Panc1 (cell line): ENCODE measurements around the gene TTC3. TPM values are rescaled to one million over a fixed set of nuclear protein-coding genes. Genes with fewer than 3 reads are reported as not detected.

Experiments used
- ATAC-seq: fragments of 200-7000 bp; cut with Tn5 transposase; 2 replicates; pipeline ENCODE4 v1.9.1; 2020; ENCODE audit warnings: mild to moderate bottlenecking, moderate library complexity
- BruUV-seq: library from RNA; stranded (reverse); fragments of 400-500 nt; replicated peaks from 2 replicates; lab custom pipeline; 2021; lab: Mats Ljungman, UMichigan
- CTCF ChIA-PET: fragments of 300-600 bp; sonication (Branson Sonifier 250); formaldehyde crosslinking; loops from one replicate; lab custom pipeline; 2022; ENCODE audit warnings: antibody characterized with exemption; lab: Charles Lee
- POLR2A ChIA-PET: fragments of 300-600 bp; sonication (Branson Sonifier 250); formaldehyde crosslinking; loops from one replicate; lab custom pipeline; 2022; ENCODE audit warnings: antibody characterized with exemption; lab: Charles Lee
- DNase-seq: peaks from one replicate; pipeline ENCODE4 v3.0.0-alpha.2; 2010; ENCODE audit warnings: low read depth, low spot score
- H3K27ac ChIP-seq: 2 replicates; pipeline ENCODE4 v1.5.1; 2011; ENCODE audit warnings: mild to moderate bottlenecking, low read length, inconsistent platforms
- H3K27me3 ChIP-seq: fragments of 200-500 bp; sonication (Bioruptor generic); 2 replicates; pipeline ENCODE4 v1.6.0; 2014; ENCODE audit warnings: low read length, inconsistent platforms; ENCODE audit not compliant: control insufficient read depth, insufficient read depth
- H3K36me3 ChIP-seq: fragments of 200-500 bp; sonication (Bioruptor generic); 2 replicates; pipeline ENCODE4 v1.5.1; 2014; ENCODE audit warnings: inconsistent platforms, mild to moderate bottlenecking, low read length, moderate library complexity; ENCODE audit not compliant: control insufficient read depth, insufficient read depth
- H3K4me1 ChIP-seq: 2 replicates; pipeline ENCODE4 v1.5.1; 2011; ENCODE audit warnings: inconsistent platforms, mild to moderate bottlenecking, low read length, moderate library complexity; ENCODE audit not compliant: control insufficient read depth, insufficient read depth
- H3K4me3 ChIP-seq, 2 experiments: 2 replicates each; pipeline ENCODE4 v1.5.1; 2011 to 2012; ENCODE audit warnings: low read depth in 2 of 2, low read length in 2 of 2, mild to moderate bottlenecking in 2 of 2, inconsistent platforms in 1 of 2, moderate library complexity in 1 of 2
- H3K9me3 ChIP-seq: fragments of 200-500 bp; sonication (Bioruptor generic); 2 replicates; pipeline ENCODE4 v1.5.1; 2014; ENCODE audit warnings: low read depth, mild to moderate bottlenecking, inconsistent platforms, low read length, moderate library complexity; ENCODE audit not compliant: control insufficient read depth, insufficient read depth
- POLR2AphosphoS5 ChIP-seq: IDR thresholded peaks from 2 replicates; pipeline ENCODE4 v1.6.1; 2012; ENCODE audit warnings: mild to moderate bottlenecking, low read depth, low read length, moderate library complexity
- TCF7L2 ChIP-seq: IDR thresholded peaks from 2 replicates; pipeline ENCODE4 v1.6.1; 2011; ENCODE audit warnings: mild to moderate bottlenecking, low read depth, low read length, inconsistent platforms
- in situ Hi-C: cut with HindIII; loops from 2 replicates; pipeline ENCODE4 v1.10.0; 2016; ENCODE audit warnings: low sequenced_read_pairs, low pct_unique_long_range_greater_than_20kb
- intact Hi-C: fragments of 100-400 bp; cut with micrococcal nuclease; formaldehyde crosslinking; loops from one replicate; pipeline ENCODE4 v1.10.0; 2022; ENCODE audit not compliant: unreplicated experiment
- total RNA-seq: library from RNA; stranded (reverse); gene quantifications from one replicate; pipeline ENCODE4 v1.2.1, GENCODE V29; 2021; ENCODE audit not compliant: unreplicated experiment
- TF ChIP-seq, protein P1 (sequence below): fragments of 450-650 bp; IDR thresholded peaks from 2 replicates; pipeline ENCODE4 v1.5.1; 2017; ENCODE audit warnings: mild to moderate bottlenecking
- TF ChIP-seq, protein P2 (sequence below), 2 experiments: IDR thresholded peaks; 2 replicates each; pipeline ENCODE4 v1.6.1; 2011 to 2012; ENCODE audit warnings: low read depth in 2 of 2, control low read depth in 1 of 2, low read length in 1 of 2, mild to moderate bottlenecking in 1 of 2, moderate library complexity in 1 of 2; ENCODE audit not compliant: insufficient read depth in 1 of 2

The TTC3 gene
- total RNA-seq, 1 experiment from 2014 or later: 83.0 TPM

DNA sequence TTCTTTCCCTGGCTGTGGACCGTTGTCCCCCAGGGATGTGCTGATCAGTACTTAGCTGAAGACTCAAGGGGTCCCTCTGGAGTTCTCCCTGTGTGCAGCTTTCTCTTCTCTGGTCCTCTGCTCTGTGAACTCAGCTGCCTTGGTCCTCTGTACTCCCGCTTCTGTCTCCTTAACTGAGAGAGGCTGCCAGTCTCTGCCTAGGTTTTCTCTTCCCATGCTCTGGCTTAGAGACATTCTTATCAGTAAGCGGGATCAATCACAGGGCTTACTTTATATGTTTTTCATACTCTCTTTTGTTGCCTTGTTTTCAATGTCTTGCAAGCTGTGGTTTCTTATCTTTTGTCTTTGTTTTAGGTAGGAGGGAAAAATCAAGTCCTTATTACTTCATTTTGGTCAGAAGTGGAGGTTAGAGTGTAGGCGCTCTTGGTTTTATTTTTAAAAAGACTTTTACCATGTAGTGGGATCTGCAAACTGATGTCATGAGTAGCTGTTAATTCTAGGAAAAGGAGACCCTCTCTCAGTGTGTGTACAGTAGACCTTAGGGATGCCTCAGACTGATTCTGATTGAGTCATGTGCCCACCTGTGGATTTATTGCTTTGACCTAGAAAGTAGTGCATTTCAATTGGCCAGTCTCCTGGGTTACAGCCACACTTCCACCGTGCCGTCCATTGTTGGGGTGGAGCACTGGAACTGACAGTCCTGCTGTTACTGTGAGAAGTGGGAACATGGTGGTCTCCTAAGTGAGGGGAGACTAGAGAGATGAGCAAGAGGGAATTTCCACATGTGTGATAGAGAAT, 46.6 kb downstream of the TTC3 start:
- ChIA-PET POLR2A (no interaction called here), CTCF (no interaction called here)
- TF ChIP-seq, protein P1, sequence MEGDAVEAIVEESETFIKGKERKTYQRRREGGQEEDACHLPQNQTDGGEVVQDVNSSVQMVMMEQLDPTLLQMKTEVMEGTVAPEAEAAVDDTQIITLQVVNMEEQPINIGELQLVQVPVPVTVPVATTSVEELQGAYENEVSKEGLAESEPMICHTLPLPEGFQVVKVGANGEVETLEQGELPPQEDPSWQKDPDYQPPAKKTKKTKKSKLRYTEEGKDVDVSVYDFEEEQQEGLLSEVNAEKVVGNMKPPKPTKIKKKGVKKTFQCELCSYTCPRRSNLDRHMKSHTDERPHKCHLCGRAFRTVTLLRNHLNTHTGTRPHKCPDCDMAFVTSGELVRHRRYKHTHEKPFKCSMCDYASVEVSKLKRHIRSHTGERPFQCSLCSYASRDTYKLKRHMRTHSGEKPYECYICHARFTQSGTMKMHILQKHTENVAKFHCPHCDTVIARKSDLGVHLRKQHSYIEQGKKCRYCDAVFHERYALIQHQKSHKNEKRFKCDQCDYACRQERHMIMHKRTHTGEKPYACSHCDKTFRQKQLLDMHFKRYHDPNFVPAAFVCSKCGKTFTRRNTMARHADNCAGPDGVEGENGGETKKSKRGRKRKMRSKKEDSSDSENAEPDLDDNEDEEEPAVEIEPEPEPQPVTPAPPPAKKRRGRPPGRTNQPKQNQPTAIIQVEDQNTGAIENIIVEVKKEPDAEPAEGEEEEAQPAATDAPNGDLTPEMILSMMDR: 0 out of 2 replicates have a peak, but pooled peaks have one; percentile 14
- TF ChIP-seq, protein P2, sequence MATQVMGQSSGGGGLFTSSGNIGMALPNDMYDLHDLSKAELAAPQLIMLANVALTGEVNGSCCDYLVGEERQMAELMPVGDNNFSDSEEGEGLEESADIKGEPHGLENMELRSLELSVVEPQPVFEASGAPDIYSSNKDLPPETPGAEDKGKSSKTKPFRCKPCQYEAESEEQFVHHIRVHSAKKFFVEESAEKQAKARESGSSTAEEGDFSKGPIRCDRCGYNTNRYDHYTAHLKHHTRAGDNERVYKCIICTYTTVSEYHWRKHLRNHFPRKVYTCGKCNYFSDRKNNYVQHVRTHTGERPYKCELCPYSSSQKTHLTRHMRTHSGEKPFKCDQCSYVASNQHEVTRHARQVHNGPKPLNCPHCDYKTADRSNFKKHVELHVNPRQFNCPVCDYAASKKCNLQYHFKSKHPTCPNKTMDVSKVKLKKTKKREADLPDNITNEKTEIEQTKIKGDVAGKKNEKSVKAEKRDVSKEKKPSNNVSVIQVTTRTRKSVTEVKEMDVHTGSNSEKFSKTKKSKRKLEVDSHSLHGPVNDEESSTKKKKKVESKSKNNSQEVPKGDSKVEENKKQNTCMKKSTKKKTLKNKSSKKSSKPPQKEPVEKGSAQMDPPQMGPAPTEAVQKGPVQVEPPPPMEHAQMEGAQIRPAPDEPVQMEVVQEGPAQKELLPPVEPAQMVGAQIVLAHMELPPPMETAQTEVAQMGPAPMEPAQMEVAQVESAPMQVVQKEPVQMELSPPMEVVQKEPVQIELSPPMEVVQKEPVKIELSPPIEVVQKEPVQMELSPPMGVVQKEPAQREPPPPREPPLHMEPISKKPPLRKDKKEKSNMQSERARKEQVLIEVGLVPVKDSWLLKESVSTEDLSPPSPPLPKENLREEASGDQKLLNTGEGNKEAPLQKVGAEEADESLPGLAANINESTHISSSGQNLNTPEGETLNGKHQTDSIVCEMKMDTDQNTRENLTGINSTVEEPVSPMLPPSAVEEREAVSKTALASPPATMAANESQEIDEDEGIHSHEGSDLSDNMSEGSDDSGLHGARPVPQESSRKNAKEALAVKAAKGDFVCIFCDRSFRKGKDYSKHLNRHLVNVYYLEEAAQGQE (IDR thresholded peaks at IDR 0.05; ENCODE audit: insufficient read depth in 1 of 2, low read depth in 2 of 2, low read length in 1 of 2): no peak
- H3K36me3 ChIP-seq: no peaks in the 10 kb centered on the region
- BruUV-seq: no TSS peak
- H3K4me3 ChIP-seq: no peak overlapping the region
- ATAC-seq: no peak
- H3K4me1 ChIP-seq: no peaks in the 10 kb centered on the region
- no peaks in the 10 kb centered on the region for H3K27me3 ChIP-seq
- DNase-seq: no peak
- no peak overlapping the region for H3K27ac ChIP-seq
- H3K9me3 ChIP-seq: no peaks in the 10 kb centered on the region
- intact Hi-C loops: no loop called here
- in situ Hi-C loops: no loop called here

DNA sequence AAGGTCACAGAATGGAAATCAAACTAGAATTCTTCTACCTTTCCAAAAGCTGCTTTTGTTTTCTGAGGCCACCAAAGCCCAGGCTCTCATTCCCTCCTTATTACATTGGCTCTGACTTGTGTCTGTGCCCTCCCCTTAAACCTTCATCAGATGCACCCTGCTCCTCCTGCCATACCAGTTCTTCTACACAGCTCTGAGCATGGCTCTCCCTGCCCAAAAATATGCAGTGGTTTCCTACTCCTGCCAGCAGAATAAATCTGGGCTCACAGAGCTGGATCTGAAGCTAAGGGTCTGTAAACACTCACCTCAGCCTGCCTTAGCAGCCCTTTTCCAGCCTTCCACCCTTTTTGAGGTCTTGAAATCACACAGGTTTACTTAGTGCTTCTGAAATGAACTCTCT, 55.0 kb downstream of the TTC3 start:
- Histone ChIP-seq H3K9me3 (no peaks in the 10 kb centered on the region), H3K4me1 (no peaks in the 10 kb centered on the region), H3K36me3 (peaks cover 5% of the 10 kb centered on the region; the same call in 1 of the 2 replicates), H3K27me3 (no peaks in the 10 kb centered on the region), H3K4me3 (no peak overlapping the region), H3K27ac (no peak overlapping the region)
- ChIA-PET POLR2A (no interaction called here), CTCF (no interaction called here)
- no peak for ATAC-seq
- in situ Hi-C loops: no loop called here
- no peak for DNase-seq
- no TSS peak for BruUV-seq
- TF ChIP-seq POLR2AphosphoS5 (no peak), TCF7L2 (no peak)
- TF ChIP-seq, protein P2 (IDR thresholded peaks at IDR 0.05; ENCODE audit: insufficient read depth in 1 of 2, low read depth in 2 of 2, low read length in 1 of 2): no peak
- intact Hi-C loops: no loop called here
